Natural killer cell (primary cell): ENCODE data around the gene ADRA2B. TPM values are rescaled to one million over a fixed set of nuclear protein-coding genes. Genes with fewer than 3 reads are reported as not detected.
A peak's percentile ranks its signal among the peaks of the same experiment; 100 is the strongest.

Experiments
- ATAC-seq, 3 donors: fragments of 150-1000 bp in 2 of 3; fragments of 200-7000 bp in 1 of 3; cut with Tn5 transposase; 1 replicate in 1 of 3; 2 replicates in 2 of 3; pipeline ENCODE4 v1.10.0; 2021; ENCODE audit warnings: mild to moderate bottlenecking in 2 of 3, moderate library complexity in 2 of 3
- DNase-seq, 2 donors: peaks; one replicate each; pipeline versions ENCODE4 v3.0.0 to v3.0.0-alpha.2; 2013 to 2021; ENCODE audit warnings: mixed read lengths in 1 of 2
- H3K27ac ChIP-seq: one replicate; pipeline ENCODE4 v1.5.1; 2013; ENCODE audit warnings: mild to moderate bottlenecking, low read length
- H3K27me3 ChIP-seq: one replicate; pipeline ENCODE4 v1.6.1; 2013; ENCODE audit warnings: low read length; ENCODE audit not compliant: control insufficient read depth, insufficient read depth
- H3K36me3 ChIP-seq: one replicate; pipeline ENCODE4 v1.6.1; 2013; ENCODE audit warnings: low read length; ENCODE audit not compliant: control insufficient read depth, insufficient read depth
- H3K4me1 ChIP-seq: one replicate; pipeline ENCODE4 v1.6.1; 2013; ENCODE audit warnings: low read length; ENCODE audit not compliant: control insufficient read depth, insufficient read depth
- H3K4me3 ChIP-seq: one replicate; pipeline ENCODE4 v1.5.1; 2013; ENCODE audit warnings: low read length
- H3K9me3 ChIP-seq: one replicate; pipeline ENCODE4 v1.6.1; 2013; ENCODE audit warnings: low read length; ENCODE audit not compliant: control insufficient read depth, insufficient read depth
- H3K27ac Mint-ChIP-seq, 2 donors: one replicate each; pipeline ENCODE4 v1.8.0; 2022; ENCODE audit warnings: mild to moderate bottlenecking in 2 of 2, mixed read lengths in 2 of 2, moderate library complexity in 1 of 2
- H3K27me3 Mint-ChIP-seq, 2 donors: one replicate each; pipeline ENCODE4 v1.8.0; 2022; ENCODE audit warnings: low read depth in 2 of 2, mixed read lengths in 2 of 2
- H3K36me3 Mint-ChIP-seq: one replicate; pipeline ENCODE4 v1.8.0; 2022; ENCODE audit warnings: mixed read lengths
- H3K4me1 Mint-ChIP-seq, 2 donors: one replicate each; pipeline ENCODE4 v1.8.0; 2022; ENCODE audit warnings: mixed read lengths in 2 of 2
- H3K4me3 Mint-ChIP-seq: one replicate; pipeline ENCODE4 v1.8.0; 2022; ENCODE audit warnings: mild to moderate bottlenecking, moderate library complexity, mixed read lengths
- H3K9me3 Mint-ChIP-seq, 2 donors: one replicate each; pipeline ENCODE4 v1.8.0; 2022; ENCODE audit warnings: mixed read lengths in 2 of 2
- CTCF ChIP-seq: fragments of 200-600 bp; IDR thresholded peaks from one replicate; pipeline ENCODE4 v1.8.0; 2022; ENCODE audit warnings: antibody characterized with exemption
- WGBS: methylation state at CpG from one replicate; pipeline ENCODE4 v1.1.7; 2013; ENCODE audit warnings: missing lambda C conversion rate; ENCODE audit not compliant: insufficient coverage; 5-methylcytosine and 5-hydroxymethylcytosine counted together
- intact Hi-C: fragments of 100-400 bp; cut with micrococcal nuclease; formaldehyde crosslinking; loops from one replicate; pipeline ENCODE4 v1.14.2; 2022
- total RNA-seq, 4 donors: library from RNA; stranded (reverse); fragments of 120-200 nt in 1 of 4; gene quantifications; one replicate each; pipeline versions ENCODE4 v1.2.3 to v1.2.4, GENCODE V29; 2013 to 2022

Gene ADRA2B
- total RNA-seq, 3 donors from 2014 or later (not counting 1 experiment from before 2014, with no cell fraction given) = 0.18 to 1.3 (median 0.38) TPM

DNA sequence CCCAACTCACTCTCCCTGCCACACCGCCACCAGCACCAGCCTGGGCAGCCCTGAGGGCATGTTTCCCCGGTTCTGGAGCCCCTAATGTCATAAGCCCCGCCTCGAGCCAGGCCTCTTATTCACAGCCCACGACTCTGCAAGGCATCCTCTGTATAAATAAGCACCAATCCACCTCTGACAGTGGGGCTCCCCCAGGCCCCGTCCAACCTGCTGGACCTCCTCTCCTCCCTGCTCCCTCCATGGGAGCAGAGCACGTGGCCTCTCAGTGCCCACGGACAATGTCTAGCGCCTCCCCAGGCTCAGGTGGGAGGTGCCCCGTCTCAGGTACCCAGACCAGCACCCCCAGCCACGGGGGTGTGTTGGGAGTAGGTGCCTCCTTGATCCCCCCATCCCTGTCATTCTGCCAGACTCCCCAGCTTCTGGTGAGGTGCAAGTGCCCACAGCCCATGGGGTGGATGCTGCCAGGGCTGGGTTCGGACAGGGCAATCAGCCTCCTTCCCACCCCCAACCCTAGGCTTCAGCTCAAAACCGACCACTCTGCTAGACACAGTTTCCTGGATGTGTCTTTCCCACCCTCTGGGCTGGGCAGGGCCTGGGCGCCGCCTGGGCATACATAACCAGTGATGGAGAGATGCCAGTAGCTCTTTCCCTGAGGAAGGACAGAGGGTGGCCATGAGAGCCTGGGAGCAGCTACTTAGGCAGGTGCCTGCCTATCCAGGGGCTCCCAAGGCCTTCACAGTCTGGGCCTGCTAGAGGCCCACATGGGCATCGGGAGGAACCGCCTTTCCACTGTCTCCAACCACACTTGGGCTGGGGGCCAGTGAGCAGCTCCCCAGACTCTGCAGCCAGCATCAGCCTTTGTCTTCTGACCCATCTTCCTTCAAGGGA is 1.6 kb upstream of the ADRA2B start:
- Histone ChIP-seq H3K36me3 (no peaks in the 10 kb centered on the region), H3K27me3 (peaks cover 9% of the 10 kb centered on the region), H3K4me1 (peaks cover 8% of the 10 kb centered on the region), H3K4me3 (no peak overlapping the region), H3K9me3 (no peaks in the 10 kb centered on the region), H3K27ac (no peak overlapping the region)
- Mint-ChIP-seq H3K4me3 (peak overlapping the region; percentile 47), H3K36me3 (no peaks in the 10 kb centered on the region), H3K9me3 (no peaks in the 10 kb centered on the region), H3K27ac (no peak overlapping the region), H3K27me3 (peaks cover 40% of the 10 kb centered on the region in 2 donors), H3K4me1 (peaks cover 9 to 36% of the 10 kb centered on the region in 2 donors)
- DNase-seq = peak in 1 of 2 donors; percentile 29
- no peak for ATAC-seq
- intact Hi-C loops = loop anchor here (10.0 kb wide), 1 partner anchor 93 kb away; no protein-coding TSS in a partner anchor
- 59% methylated on average over 17 of the region's 17 CpGs for WGBS
- no peak for TF ChIP-seq CTCF

DNA sequence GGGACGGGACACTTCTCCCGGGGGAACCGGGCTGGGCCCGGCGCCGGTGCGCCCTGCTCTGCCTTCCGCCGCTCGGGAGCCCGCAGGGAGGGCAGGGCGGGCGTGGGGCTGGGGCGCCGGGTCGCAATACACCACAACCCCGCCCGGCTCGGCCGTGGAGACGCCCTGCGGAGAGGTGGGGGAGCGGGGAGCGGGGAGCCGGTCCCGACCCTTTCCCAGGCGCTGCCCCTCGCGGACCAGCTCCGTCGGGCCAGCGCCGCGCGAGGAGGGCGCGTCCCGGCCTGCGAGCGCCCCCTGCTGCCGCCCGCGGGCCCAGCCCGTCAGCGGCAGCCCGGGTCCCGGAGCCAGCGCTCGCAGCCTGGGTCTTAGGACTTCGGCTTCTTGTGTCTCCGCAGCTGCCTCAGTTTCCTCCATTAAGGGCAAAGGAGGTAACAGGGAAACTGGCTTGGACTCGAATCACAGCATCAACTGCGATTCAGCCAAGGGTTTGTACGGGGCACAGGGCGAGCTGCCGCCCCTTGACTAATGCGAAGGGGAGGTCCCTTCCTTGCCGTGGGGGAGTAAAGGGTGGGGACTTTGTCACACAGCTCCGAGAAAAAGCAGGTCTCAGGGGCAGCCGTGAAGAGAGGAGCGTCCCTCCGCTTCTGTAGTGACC is 635 bp upstream of the ADRA2B start:
- Mint-ChIP-seq H3K4me1 (peaks cover 9 to 36% of the 10 kb centered on the region in 2 donors), H3K4me3 (peak overlapping the region; percentile 21), H3K36me3 (no peaks in the 10 kb centered on the region), H3K9me3 (no peaks in the 10 kb centered on the region), H3K27ac (no peak overlapping the region), H3K27me3 (peaks cover 40% of the 10 kb centered on the region in 2 donors)
- Histone ChIP-seq H3K4me1 (peaks cover 8% of the 10 kb centered on the region), H3K4me3 (no peak overlapping the region), H3K36me3 (no peaks in the 10 kb centered on the region), H3K9me3 (no peaks in the 10 kb centered on the region), H3K27me3 (peaks cover 9% of the 10 kb centered on the region), H3K27ac (no peak overlapping the region)
- ATAC-seq (peak; percentile 83 to 87 (median 86)), DNase-seq (peak; percentile 69 to 84)
- intact Hi-C loops = loop anchor here (10.0 kb wide), 1 partner anchor 92 kb away; no protein-coding TSS in a partner anchor
- TF ChIP-seq CTCF = peak; percentile 97
- 2% methylated on average over 60 of the region's 62 CpGs for WGBS

DNA sequence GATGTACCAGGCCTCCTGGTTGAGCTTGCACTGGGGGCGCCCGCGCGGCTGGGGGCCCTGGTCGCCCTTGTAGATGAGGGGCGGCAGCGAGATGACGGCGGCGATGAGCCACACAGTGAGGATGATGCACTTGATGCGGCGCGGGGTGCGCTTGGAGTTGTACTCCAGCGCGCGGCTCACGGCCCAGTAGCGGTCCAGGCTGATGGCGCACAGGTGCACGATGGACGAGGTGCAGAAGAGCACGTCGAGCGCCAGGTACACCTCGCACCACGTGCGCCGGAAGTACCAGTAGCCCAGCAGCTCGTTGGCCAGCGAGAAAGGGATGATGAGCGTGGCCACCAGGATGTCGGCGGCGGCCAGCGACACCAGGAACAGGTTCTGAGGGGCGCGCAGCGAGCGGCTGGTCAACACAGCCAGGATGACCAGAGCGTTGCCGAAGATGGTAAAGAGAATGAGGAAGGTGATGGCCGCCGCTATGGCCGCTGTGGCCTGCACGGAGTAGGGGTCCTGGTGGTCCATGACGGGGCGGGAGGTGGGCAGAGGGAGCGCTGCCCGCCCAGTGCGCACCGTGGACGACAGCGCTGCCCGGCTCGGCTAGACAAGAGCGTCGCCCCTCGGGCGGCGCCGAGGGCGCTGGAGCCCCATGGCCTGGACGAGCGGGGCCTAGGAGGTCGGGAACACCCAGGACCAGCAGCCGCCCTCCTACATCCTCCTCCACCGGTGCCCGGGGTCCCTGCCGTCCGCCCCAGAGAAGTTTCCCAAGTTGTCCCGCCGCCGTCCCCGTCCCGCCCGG is 544 bp downstream of the ADRA2B start:
- Mint-ChIP-seq H3K4me3 (peak overlapping the region; percentile 84), H3K36me3 (no peaks in the 10 kb centered on the region), H3K4me1 (peaks cover 9 to 31% of the 10 kb centered on the region in 2 donors), H3K9me3 (no peaks in the 10 kb centered on the region), H3K27ac (peak overlapping the region in 1 of 2 donors; percentile 74), H3K27me3 (peaks cover 29 to 31% of the 10 kb centered on the region in 2 donors)
- Histone ChIP-seq H3K27ac (no peak overlapping the region), H3K9me3 (no peaks in the 10 kb centered on the region), H3K4me3 (no peak overlapping the region), H3K36me3 (no peaks in the 10 kb centered on the region), H3K27me3 (peaks cover 9% of the 10 kb centered on the region), H3K4me1 (peaks cover 8% of the 10 kb centered on the region)
- no peak for TF ChIP-seq CTCF
- intact Hi-C loops = loop anchor here (10.0 kb wide), 1 partner anchor 91 kb away; no protein-coding TSS in a partner anchor
- DNase-seq = peak in 1 of 2 donors; percentile 23
- ATAC-seq = peak in 1 of 3 donors; percentile 2
- WGBS = 44% methylated on average over 77 of the region's 77 CpGs
